ENCODE data around the gene CDR2.
"Not testable (repeated sequence)": the region's sequence is repeated elsewhere in the genome, so short reads cannot be mapped to it uniquely, and the experiment has no call there.

Gene CDR2

DNA sequence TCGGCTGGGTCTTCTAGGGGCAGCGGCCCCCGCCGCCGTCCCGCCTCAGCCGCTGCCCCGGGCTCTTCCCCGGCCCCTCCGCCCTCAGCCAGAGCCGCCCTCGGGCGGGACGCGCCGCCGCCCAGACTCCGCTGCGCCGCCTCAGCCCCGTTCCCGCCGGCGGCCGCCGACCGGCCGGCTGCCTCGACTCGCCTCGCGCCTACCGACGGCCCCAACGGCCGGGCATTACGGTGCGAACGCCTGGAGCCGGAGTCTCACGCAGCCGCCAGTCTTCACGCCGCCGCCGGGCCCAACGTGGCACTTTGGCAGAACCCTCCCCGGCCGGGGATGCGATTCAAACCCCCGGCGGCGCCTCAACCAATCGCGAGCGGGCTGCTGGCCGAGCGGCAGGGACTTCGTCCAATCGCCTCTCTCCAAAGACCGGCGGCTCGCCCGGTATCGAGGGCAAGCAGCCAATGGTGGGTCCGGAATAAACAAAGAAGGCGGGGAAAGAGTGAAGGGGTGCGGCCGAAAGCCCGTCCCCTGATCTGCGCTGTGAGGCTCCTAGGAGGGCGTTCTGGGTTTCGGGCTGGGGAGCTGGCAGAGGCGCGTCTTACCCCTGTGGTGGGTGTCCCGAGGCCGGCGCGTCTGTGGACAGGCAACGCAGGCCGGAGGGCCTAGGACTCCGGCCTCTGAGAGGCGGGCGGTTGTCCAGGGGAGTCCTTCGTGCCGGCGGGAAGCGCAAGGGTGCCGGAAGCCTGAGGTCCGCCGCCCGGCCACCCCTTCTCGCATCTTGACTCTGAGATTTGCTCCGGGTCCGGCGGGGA is at the start of gene CDR2:
TSS of gene CDR2 (minus strand) at position 309 of the 806 bp plus-strand sequence. CDS start 310 bp downstream, outside the sequence.
- peak within 1 kb of the TSS; percentile 96 for H3K9ac ChIP-seq (ENCODE audit: low read depth, low read length)
- peaks cover 13% of the 10 kb centered on the region for H3K4me1 ChIP-seq (ENCODE audit: insufficient read depth, low read length)
- H3K9me3 ChIP-seq (ENCODE audit: control insufficient read depth, insufficient read depth, low read length): no peaks in the 10 kb centered on the region
- H3K36me3 ChIP-seq (ENCODE audit: insufficient read depth, low read length): no peaks in the 10 kb centered on the region

GRCh38 chr16:22423716-22424115 is 49.3 kb upstream of the CDR2 start:
- H3K4me1 ChIP-seq (ENCODE audit: insufficient read depth, low read length): no peaks in the 10 kb centered on the region
- no peaks in the 10 kb centered on the region for H3K9me3 ChIP-seq (ENCODE audit: control insufficient read depth, insufficient read depth, low read length)
- no peaks in the 10 kb centered on the region for H3K36me3 ChIP-seq (ENCODE audit: insufficient read depth, low read length)
- no peak overlapping the region for H3K9ac ChIP-seq (ENCODE audit: low read depth, low read length)

DNA sequence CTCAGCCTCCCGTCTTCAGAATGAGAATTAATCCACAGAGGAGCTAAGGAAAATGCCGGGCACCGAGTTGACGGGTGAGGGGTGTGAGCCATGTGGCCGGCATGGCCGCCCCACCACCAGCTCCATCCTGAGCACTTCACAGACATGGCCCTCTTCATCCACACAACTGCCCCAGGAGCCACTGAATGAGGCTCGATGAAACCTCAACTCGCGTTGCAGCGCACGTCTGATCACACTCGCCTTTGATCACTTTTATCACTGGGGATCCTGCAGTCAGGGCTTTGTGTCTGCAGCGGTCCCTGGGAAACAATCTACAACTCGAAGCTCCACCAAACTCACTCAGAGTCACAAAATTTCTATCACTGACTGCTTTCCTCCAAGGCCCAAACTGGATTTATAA is 46.7 kb upstream of the CDR2 start:
- no peak overlapping the region for H3K9ac ChIP-seq (ENCODE audit: low read depth, low read length)
- no peaks in the 10 kb centered on the region for H3K36me3 ChIP-seq (ENCODE audit: insufficient read depth, low read length)
- no peaks in the 10 kb centered on the region for H3K9me3 ChIP-seq (ENCODE audit: control insufficient read depth, insufficient read depth, low read length)
- H3K4me1 ChIP-seq (ENCODE audit: insufficient read depth, low read length): no peaks in the 10 kb centered on the region

DNA sequence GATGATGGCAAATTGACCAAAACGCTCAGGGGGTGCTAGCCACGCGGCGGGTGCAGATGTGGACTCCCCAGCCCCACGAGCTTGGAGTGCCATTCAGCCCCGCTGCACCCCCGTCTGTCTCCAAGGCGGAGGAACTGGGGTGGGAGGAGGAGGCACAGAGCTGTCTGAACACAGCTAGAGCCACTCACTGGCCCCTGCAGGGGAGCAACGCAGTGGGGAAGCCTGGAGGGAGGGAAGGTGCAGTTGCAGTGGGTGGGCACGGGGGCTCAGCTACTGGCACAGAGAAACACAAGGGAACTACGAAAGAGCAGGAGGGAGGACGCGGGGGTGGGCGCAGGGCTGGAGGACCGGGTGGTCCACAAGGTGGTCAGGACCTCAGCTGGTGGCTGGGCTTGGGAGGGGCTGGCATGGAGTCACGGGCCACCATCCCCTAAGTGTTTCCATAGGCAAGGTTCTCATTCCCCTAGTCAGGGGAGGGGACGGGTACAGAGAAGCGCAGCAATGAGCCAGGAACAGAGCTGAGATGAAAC is 46.3 kb upstream of the CDR2 start:
- H3K9me3 ChIP-seq (ENCODE audit: control insufficient read depth, insufficient read depth, low read length): no peaks in the 10 kb centered on the region
- no peaks in the 10 kb centered on the region; the same call in 1 of the 2 replicates for H3K36me3 ChIP-seq (ENCODE audit: insufficient read depth, low read length)
- H3K4me1 ChIP-seq (ENCODE audit: insufficient read depth, low read length): no peaks in the 10 kb centered on the region
- no peak overlapping the region for H3K9ac ChIP-seq (ENCODE audit: low read depth, low read length)

GRCh38 chr16:22419908-22420307 is 45.5 kb upstream of the CDR2 start:
- Histone ChIP-seq H3K36me3 (ENCODE audit: insufficient read depth, low read length) (no peaks in the 10 kb centered on the region; the same call in 1 of the 2 replicates), H3K9me3 (ENCODE audit: control insufficient read depth, insufficient read depth, low read length) (no peaks in the 10 kb centered on the region), H3K9ac (ENCODE audit: low read depth, low read length) (no peak overlapping the region), H3K4me1 (ENCODE audit: insufficient read depth, low read length) (no peaks in the 10 kb centered on the region)

GRCh38 chr16:22418826-22419225 is 44.4 kb upstream of the CDR2 start:
- Histone ChIP-seq H3K9me3 (ENCODE audit: control insufficient read depth, insufficient read depth, low read length) (no peaks in the 10 kb centered on the region), H3K9ac (ENCODE audit: low read depth, low read length) (no peak overlapping the region), H3K36me3 (ENCODE audit: insufficient read depth, low read length) (no peaks in the 10 kb centered on the region; the same call in 1 of the 2 replicates), H3K4me1 (ENCODE audit: insufficient read depth, low read length) (no peaks in the 10 kb centered on the region)

DNA sequence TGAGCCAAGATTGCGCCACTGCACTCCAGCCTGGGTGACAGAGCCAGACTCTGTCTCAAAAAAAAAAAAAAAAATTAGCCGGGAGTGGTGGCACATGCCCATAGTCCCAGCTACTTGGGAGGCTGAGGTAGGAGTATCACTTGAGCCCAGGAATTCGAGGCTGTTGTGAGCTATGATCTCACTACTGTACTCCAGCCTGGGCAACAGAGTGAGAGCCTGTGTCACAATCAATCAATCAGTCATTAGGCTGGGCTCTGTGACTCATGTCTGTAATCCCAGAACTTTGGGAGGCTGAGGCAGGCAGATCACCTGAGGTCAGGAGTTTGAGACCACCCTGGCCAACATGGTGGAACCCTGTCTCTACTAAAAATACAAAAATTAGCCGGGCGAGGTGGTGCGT is 43.4 kb upstream of the CDR2 start:
- H3K9ac ChIP-seq (ENCODE audit: low read depth, low read length); H3K9me3 ChIP-seq (ENCODE audit: control insufficient read depth, insufficient read depth, low read length); H3K4me1 ChIP-seq (ENCODE audit: insufficient read depth, low read length); H3K36me3 ChIP-seq (ENCODE audit: insufficient read depth, low read length): not testable (repeated sequence)

DNA sequence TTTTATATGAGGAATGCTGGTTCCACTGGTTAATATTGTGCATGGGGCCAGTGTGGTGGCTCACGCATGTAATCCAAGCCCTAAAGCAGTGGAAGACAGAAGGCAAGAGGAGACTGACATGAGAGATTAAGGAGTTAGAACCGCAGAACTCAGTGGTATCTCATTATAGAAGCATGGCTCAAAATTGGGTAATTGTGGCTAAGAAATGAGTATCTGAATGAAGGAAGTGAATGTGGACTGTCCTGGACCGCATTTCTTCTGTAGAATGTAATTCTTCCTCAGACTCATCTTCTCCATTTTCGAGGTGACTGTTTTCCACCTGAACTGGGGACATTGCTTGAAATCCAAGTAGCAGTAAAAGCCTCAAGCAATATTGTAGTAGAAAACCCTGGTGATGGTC is 42.6 kb upstream of the CDR2 start:
- Histone ChIP-seq H3K9ac (ENCODE audit: low read depth, low read length) (no peak overlapping the region), H3K36me3 (ENCODE audit: insufficient read depth, low read length) (no peaks in the 10 kb centered on the region; the same call in 1 of the 2 replicates), H3K4me1 (ENCODE audit: insufficient read depth, low read length) (no peaks in the 10 kb centered on the region), H3K9me3 (ENCODE audit: control insufficient read depth, insufficient read depth, low read length) (no peaks in the 10 kb centered on the region)

GRCh38 chr16:22413819-22414218 is 39.4 kb upstream of the CDR2 start:
- H3K9me3 ChIP-seq (ENCODE audit: control insufficient read depth, insufficient read depth, low read length): no peaks in the 10 kb centered on the region; the same call in 1 of the 2 replicates
- no peak overlapping the region for H3K9ac ChIP-seq (ENCODE audit: low read depth, low read length)
- no peaks in the 10 kb centered on the region for H3K4me1 ChIP-seq (ENCODE audit: insufficient read depth, low read length)
- no peaks in the 10 kb centered on the region; the same call in 1 of the 2 replicates for H3K36me3 ChIP-seq (ENCODE audit: insufficient read depth, low read length)

DNA sequence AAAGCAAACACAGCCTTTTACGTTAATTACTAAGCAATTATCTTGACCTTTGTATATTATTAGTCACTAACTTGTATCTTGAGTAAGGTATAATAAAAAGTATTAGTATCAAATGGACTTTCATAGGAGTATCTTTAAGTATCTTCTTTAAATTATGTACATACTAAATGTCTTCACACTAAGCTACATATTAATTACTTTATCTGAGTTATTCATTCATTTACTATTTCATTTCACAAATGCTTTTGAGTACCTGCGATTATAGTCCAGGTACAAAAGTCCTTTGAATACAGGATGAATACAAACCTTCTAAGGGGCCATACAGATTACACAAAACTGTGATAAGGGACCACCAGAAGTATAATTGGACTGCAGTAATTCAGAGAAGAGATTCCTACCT is 33.1 kb upstream of the CDR2 start:
- no peaks in the 10 kb centered on the region; the same call in 1 of the 2 replicates for H3K9me3 ChIP-seq (ENCODE audit: control insufficient read depth, insufficient read depth, low read length)
- H3K36me3 ChIP-seq (ENCODE audit: insufficient read depth, low read length): no peaks in the 10 kb centered on the region; the same call in 1 of the 2 replicates
- no peak overlapping the region for H3K9ac ChIP-seq (ENCODE audit: low read depth, low read length)
- H3K4me1 ChIP-seq (ENCODE audit: insufficient read depth, low read length): no peaks in the 10 kb centered on the region

DNA sequence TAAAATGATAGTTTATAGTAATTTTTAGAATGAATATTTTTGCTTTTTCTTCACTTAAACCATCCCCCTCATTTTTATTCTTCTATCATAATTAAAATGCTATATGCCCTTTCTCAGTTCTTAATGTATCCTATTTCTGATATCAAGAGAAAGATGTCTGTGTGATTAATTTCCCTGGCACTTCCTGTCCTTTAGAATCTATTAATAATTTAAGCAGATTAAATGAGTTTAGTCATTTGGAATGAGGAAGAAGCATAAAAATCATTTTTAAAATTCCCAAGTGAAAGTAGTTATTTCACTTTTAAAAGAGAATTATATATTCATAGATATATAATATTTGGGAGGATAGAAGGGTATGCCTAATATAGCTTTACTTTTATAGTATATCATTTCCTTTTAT is 27.8 kb upstream of the CDR2 start:
- no peak overlapping the region for H3K9ac ChIP-seq (ENCODE audit: low read depth, low read length)
- no peaks in the 10 kb centered on the region for H3K4me1 ChIP-seq (ENCODE audit: insufficient read depth, low read length)
- H3K9me3 ChIP-seq (ENCODE audit: control insufficient read depth, insufficient read depth, low read length): no peaks in the 10 kb centered on the region
- no peaks in the 10 kb centered on the region; the same call in 1 of the 2 replicates for H3K36me3 ChIP-seq (ENCODE audit: insufficient read depth, low read length)

- H3K9ac ChIP-seq (ENCODE audit: low read depth, low read length): no peak overlapping the region
- H3K36me3 ChIP-seq (ENCODE audit: insufficient read depth, low read length): no peaks in the 10 kb centered on the region; the same call in 1 of the 2 replicates
- H3K4me1 ChIP-seq (ENCODE audit: insufficient read depth, low read length): no peaks in the 10 kb centered on the region
- H3K9me3 ChIP-seq (ENCODE audit: control insufficient read depth, insufficient read depth, low read length): no peaks in the 10 kb centered on the region
These were observed 26.5 kb upstream of the CDR2 start for GRCh38 chr16:22400900-22401299.

DNA sequence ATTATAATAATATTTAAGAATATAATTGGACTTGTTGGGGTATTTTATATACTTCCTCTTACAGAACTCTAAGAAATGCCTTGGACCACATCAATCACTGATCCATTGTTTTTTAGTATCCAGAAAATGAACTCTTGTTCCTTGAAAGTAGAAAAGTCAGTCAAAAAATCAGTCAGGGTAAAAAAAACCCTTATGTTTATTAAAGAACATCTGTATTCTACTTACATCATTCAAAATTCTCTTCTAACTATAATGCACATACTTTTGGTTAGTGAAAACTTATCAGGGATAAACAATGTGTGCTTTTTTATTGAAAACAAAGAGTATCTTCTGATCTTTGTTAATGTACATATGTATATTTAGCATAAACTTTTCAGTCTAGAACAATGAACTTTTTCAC is 23.5 kb upstream of the CDR2 start:
- H3K36me3 ChIP-seq (ENCODE audit: insufficient read depth, low read length): no peaks in the 10 kb centered on the region
- H3K4me1 ChIP-seq (ENCODE audit: insufficient read depth, low read length): no peaks in the 10 kb centered on the region
- H3K9me3 ChIP-seq (ENCODE audit: control insufficient read depth, insufficient read depth, low read length): no peaks in the 10 kb centered on the region
- no peak overlapping the region for H3K9ac ChIP-seq (ENCODE audit: low read depth, low read length)

GRCh38 chr16:22397464-22397863 is 23.0 kb upstream of the CDR2 start:
- H3K9me3 ChIP-seq (ENCODE audit: control insufficient read depth, insufficient read depth, low read length): no peaks in the 10 kb centered on the region
- no peak overlapping the region for H3K9ac ChIP-seq (ENCODE audit: low read depth, low read length)

GRCh38 chr16:22395960-22396359 is 21.5 kb upstream of the CDR2 start:
- H3K9me3 ChIP-seq (ENCODE audit: control insufficient read depth, insufficient read depth, low read length): no peaks in the 10 kb centered on the region
- no peaks in the 10 kb centered on the region for H3K36me3 ChIP-seq (ENCODE audit: insufficient read depth, low read length)
- no peak overlapping the region for H3K9ac ChIP-seq (ENCODE audit: low read depth, low read length)
- H3K4me1 ChIP-seq (ENCODE audit: insufficient read depth, low read length): no peaks in the 10 kb centered on the region

More at GRCh38 chr16:22397464-22397863, 23.0 kb upstream of the CDR2 start:
- Histone ChIP-seq H3K36me3 (ENCODE audit: insufficient read depth, low read length) (no peaks in the 10 kb centered on the region), H3K4me1 (ENCODE audit: insufficient read depth, low read length) (no peaks in the 10 kb centered on the region)
